GM19467 (cell line): Measurements from ENCODE around the gene HLA-DQA2.
"Not testable (repeated sequence)": the region's sequence is repeated elsewhere in the genome, so short reads cannot be mapped to it uniquely, and the experiment has no call there.

Experiments used
- ATAC-seq: cut with Tn5 transposase; IDR thresholded peaks from one replicate; pipeline ENCODE4 v1.9.1; 2021; ENCODE audit warnings: mild to moderate bottlenecking, moderate library complexity; ENCODE audit not compliant: unreplicated experiment

Gene HLA-DQA2

GRCh38 chr6:32775071-32775470 is 33.9 kb downstream of the HLA-DQA2 start:
- ATAC-seq = no peak

GRCh38 chr6:32779036-32779435 is 37.8 kb downstream of the HLA-DQA2 start:
- no peak for ATAC-seq

- not testable (repeated sequence) for ATAC-seq
Measured at GRCh38 chr6:32782923-32783322, 41.7 kb downstream of the HLA-DQA2 start.

GRCh38 chr6:32785781-32786533 is 44.8 kb downstream of the HLA-DQA2 start:
- ATAC-seq = no peak

GRCh38 chr6:32790306-32790705 is 49.1 kb downstream of the HLA-DQA2 start:
- no peak for ATAC-seq

GRCh38 chr6:32792901-32793435 is 51.8 kb downstream of the HLA-DQA2 start:
- ATAC-seq = no peak

GRCh38 chr6:32794510-32794909 is 53.3 kb downstream of the HLA-DQA2 start:
- ATAC-seq = no peak
